DLD1 (cell line): ENCODE data around the gene TBC1D20.

ENCODE experiments used
- in situ Hi-C: cut with HindIII; loops from 2 replicates; pipeline ENCODE4 v1.10.0; 2017; ENCODE audit warnings: low sequenced_read_pairs

Gene TBC1D20

GRCh38 chr20:420721-421574 is 41.4 kb downstream of the TBC1D20 start:
- in situ Hi-C loops, result no loop called here

- in situ Hi-C loops, result no loop called here
Measured at GRCh38 chr20:420166-420620, 42.1 kb downstream of the TBC1D20 start.

DNA sequence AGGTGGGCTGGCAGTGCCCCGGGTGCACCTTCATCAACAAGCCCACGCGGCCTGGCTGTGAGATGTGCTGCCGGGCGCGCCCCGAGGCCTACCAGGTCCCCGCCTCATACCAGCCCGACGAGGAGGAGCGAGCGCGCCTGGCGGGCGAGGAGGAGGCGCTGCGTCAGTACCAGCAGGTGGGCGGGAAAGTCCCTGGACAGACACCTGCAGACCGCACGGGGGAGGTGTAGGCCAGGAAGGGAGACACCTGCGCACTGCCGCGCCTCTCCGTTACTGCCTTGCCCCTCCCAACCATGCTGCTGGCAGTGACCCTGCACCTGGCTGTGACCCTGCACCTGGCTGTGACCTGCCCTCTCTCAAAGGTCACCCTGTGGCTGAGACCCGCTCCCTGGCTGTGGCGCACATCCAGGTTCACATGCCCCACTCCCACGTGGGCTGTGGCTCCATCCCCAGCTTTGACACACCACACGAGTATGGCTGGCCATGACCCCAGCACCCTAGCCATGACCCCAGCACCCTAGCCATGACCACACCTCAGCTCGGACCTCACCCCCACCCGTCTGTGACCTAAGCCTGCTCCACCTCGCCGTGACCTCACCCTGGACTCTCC is 42.7 kb downstream of the TBC1D20 start:
- in situ Hi-C loops, result no loop called here

GRCh38 chr20:418858-419365 is 43.4 kb downstream of the TBC1D20 start:
- in situ Hi-C loops, result no loop called here

- in situ Hi-C loops, result no loop called here
Measured at GRCh38 chr20:417801-418342, 44.5 kb downstream of the TBC1D20 start.

- in situ Hi-C loops, result no loop called here
Measured at GRCh38 chr20:416950-417800, 45.2 kb downstream of the TBC1D20 start.

GRCh38 chr20:415820-416322 is 46.5 kb downstream of the TBC1D20 start:
- in situ Hi-C loops, result no loop called here

DNA sequence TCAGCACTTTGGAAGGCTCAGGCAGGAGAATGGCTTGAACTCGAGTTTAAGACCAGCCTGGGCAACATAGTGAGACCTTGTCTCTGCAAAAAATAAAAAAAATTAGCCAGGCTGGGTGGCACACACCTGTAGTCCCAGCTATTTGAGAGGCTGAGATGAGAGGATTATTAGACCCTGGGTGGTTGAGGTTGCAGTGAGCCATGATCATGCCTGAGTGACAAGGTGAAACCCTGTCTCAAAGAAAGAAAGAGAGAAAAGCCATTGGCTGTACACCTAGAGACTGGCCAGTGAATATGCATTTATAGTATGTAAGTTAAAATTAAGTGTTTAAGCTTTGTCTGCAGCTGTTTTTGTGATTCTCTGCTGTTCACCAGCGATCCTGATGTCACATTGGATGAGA is 48.2 kb downstream of the TBC1D20 start:
- in situ Hi-C loops, result no loop called here

GRCh38 chr20:412081-412480 is 50.3 kb downstream of the TBC1D20 start:
- in situ Hi-C loops, result no loop called here

- in situ Hi-C loops, result no loop called here
Measured at GRCh38 chr20:409697-410559, 52.4 kb downstream of the TBC1D20 start.

- in situ Hi-C loops, result no loop called here
Measured at GRCh38 chr20:408843-409696, 53.3 kb downstream of the TBC1D20 start.

- in situ Hi-C loops, result no loop called here
Measured at GRCh38 chr20:407953-408842, 54.1 kb downstream of the TBC1D20 start, which contains the start of gene RBCK1. RBCK1 (plus strand) TSS chr20:408299; CDS start chr20:408758, 459 bp downstream.

DNA sequence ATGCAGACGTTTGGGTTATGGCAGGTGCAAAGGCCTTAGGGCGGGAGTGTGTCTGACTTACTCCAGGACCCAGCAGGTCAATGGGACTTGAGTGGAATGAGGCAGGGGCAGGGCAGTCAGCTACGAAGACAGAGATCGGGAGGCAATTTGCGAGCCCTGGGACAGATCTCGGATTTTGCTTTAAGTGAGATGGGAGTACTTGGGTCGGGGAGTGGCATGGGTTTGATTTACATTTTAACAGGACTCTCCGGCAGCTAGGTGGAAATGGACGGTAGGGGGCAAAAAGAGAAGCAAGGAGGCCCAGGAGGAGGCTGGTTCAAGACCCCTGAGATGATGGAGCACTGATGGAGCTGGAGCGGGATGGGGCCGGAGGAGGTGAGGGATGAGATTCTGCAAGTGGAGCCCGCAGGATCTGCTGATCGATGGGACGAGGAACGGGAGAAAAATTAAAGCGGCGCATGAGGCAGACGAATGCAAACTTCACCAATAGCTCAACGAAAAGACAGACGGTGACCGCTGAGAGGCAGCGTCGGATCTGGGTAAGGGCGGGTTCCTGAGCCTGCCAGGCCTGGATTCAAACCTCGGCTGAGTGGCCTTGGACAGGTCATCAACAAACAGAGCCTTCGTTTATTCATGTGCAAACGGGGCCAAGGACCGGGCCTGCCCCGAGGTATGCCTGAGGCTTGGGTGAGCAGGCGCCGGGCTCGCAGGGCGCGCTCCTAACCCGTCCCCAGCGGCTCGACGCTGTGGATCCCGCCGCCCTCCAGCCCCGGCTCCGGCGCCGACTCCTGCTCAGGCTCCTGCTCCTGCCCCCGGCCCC is 55.0 kb downstream of the TBC1D20 start:
- in situ Hi-C loops, result no loop called here

DNA sequence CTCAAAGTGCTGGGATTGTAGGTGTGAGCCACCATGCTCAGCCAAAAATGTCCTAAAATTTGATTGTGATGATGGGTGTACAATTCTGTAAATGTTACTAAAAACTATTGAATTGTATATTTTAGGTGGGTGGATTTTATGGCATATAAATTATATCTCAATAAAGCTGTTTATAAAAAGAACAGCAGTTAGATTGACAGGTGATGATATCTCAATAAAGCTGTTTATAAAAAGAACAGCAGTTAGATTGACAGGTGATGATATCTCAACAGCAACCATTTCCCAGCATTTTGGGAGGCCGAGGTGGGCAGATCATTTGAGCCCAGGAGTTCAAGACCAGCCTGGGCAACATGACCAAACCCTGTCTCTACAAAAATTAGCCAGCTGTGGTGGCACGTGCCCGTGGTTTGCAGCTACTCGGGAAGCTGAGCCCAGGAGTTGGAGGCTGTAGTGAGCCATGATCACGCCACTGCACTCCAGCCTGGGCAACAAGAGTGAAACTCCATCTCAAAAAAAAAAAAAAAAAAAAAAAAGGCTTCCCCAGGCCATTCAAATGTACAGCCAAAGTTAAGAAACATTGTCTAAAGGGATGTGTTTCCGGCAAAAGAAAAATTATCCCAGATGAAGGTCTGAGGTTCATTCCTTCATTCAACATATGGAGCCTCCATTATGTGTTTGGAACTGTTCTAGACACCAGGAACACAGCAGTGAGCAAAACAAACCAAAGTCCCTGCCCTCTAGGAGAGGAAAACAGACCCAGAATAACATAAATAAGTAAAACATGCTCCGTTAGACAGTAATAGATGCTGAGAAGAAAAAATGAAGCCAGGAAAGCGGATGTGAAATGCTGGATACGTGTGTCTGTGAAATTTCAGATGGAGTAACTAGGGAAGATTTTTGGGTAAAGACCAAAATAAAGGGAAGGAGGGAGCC is 55.9 kb downstream of the TBC1D20 start:
- in situ Hi-C loops, result no loop called here

- in situ Hi-C loops, result no loop called here
Measured at GRCh38 chr20:404088-404487, 58.2 kb downstream of the TBC1D20 start.

- in situ Hi-C loops, result no loop called here
Measured at GRCh38 chr20:403582-403957, 58.8 kb downstream of the TBC1D20 start.
